ENCODE results near the gene ACTRT2. TPM values are rescaled to one million over a fixed set of nuclear protein-coding genes. Genes with fewer than 3 reads are reported as not detected.

The ACTRT2 gene
- total RNA-seq, 1 donor from 2014 or later = not detected

GRCh38 chr1:3013371-3014049 lies 7.8 kb upstream of the ACTRT2 start:
- TF ChIP-seq CTCF (IDR thresholded peaks at IDR 0.05; ENCODE audit: insufficient read depth, low read length, poor library complexity, severe bottlenecking) = no peak
- Histone ChIP-seq H3K27me3 (ENCODE audit: control insufficient read depth, insufficient read depth, low read length) (peaks cover 38% of the 10 kb centered on the region), H3K36me3 (ENCODE audit: control insufficient read depth, insufficient read depth, low read length) (no peaks in the 10 kb centered on the region), H3K4me3 (ENCODE audit: low read depth, low read length) (no peak overlapping the region)
- no peak for DNase-seq (ENCODE audit: low read depth)

GRCh38 chr1:3014050-3014440 lies 7.2 kb upstream of the ACTRT2 start:
- Histone ChIP-seq H3K27me3 (ENCODE audit: control insufficient read depth, insufficient read depth, low read length) (peaks cover 38% of the 10 kb centered on the region), H3K36me3 (ENCODE audit: control insufficient read depth, insufficient read depth, low read length) (no peaks in the 10 kb centered on the region), H3K4me3 (ENCODE audit: low read depth, low read length) (no peak overlapping the region)
- TF ChIP-seq CTCF (IDR thresholded peaks at IDR 0.05; ENCODE audit: insufficient read depth, low read length, poor library complexity, severe bottlenecking) = no peak
- DNase-seq (ENCODE audit: low read depth) = no peak

GRCh38 chr1:3014443-3015268 lies 6.6 kb upstream of the ACTRT2 start:
- TF ChIP-seq CTCF (IDR thresholded peaks at IDR 0.05; ENCODE audit: insufficient read depth, low read length, poor library complexity, severe bottlenecking) = no peak
- no peaks in the 10 kb centered on the region for H3K36me3 ChIP-seq (ENCODE audit: control insufficient read depth, insufficient read depth, low read length)
- DNase-seq (ENCODE audit: low read depth) = no peak
- no peak overlapping the region for H3K4me3 ChIP-seq (ENCODE audit: low read depth, low read length)
- peaks cover 38% of the 10 kb centered on the region for H3K27me3 ChIP-seq (ENCODE audit: control insufficient read depth, insufficient read depth, low read length)

- H3K27me3 ChIP-seq (ENCODE audit: control insufficient read depth, insufficient read depth, low read length) = peaks cover 38% of the 10 kb centered on the region
- no peak for TF ChIP-seq CTCF (IDR thresholded peaks at IDR 0.05; ENCODE audit: insufficient read depth, low read length, poor library complexity, severe bottlenecking)
- no peak overlapping the region for H3K4me3 ChIP-seq (ENCODE audit: low read depth, low read length)
- DNase-seq (ENCODE audit: low read depth) = no peak
- no peaks in the 10 kb centered on the region for H3K36me3 ChIP-seq (ENCODE audit: control insufficient read depth, insufficient read depth, low read length)
These were observed 6.0 kb upstream of the ACTRT2 start for GRCh38 chr1:3015269-3015635.

- TF ChIP-seq CTCF (IDR thresholded peaks at IDR 0.05; ENCODE audit: insufficient read depth, low read length, poor library complexity, severe bottlenecking) = no peak
- H3K36me3 ChIP-seq (ENCODE audit: control insufficient read depth, insufficient read depth, low read length) = no peaks in the 10 kb centered on the region
- peaks cover 38% of the 10 kb centered on the region for H3K27me3 ChIP-seq (ENCODE audit: control insufficient read depth, insufficient read depth, low read length)
- no peak for DNase-seq (ENCODE audit: low read depth)
- no peak overlapping the region for H3K4me3 ChIP-seq (ENCODE audit: low read depth, low read length)
These were observed 5.5 kb upstream of the ACTRT2 start for GRCh38 chr1:3015744-3016143.

Data from kidney epithelial cell (primary cell).